Stimulated activated CD4-positive, alpha-beta T cell treated with anti-CD3 and anti-CD28 coated beads, Interleukin-1b, Interleukin-23, amount 100 ng/mL, for 1 hour (primary cell): ENCODE measurements around the gene DLD.
"Not testable (repeated sequence)": the region's sequence is repeated elsewhere in the genome, so short reads cannot be mapped to it uniquely, and the experiment has no call there.

ENCODE experiments used
- DNase-seq, 2 donors: peaks; one replicate each; pipeline ENCODE4 v3.0.0-alpha.2; 2020; ENCODE audit warnings: low read depth in 2 of 2

Gene DLD

GRCh38 chr7:107945332-107945731 lies 54.3 kb downstream of the DLD start:
- DNase-seq = no peak

- DNase-seq = no peak
These were observed 55.5 kb downstream of the DLD start for GRCh38 chr7:107946451-107946850.

GRCh38 chr7:107946881-107947280 lies 55.9 kb downstream of the DLD start:
- DNase-seq = no peak

GRCh38 chr7:107948645-107949442 lies 57.9 kb downstream of the DLD start:
- no peak for DNase-seq

GRCh38 chr7:107949443-107949935 lies 58.5 kb downstream of the DLD start:
- DNase-seq = no peak

- no peak for DNase-seq
These were observed 60.3 kb downstream of the DLD start for GRCh38 chr7:107951172-107951787.

GRCh38 chr7:107951896-107952295 lies 60.9 kb downstream of the DLD start:
- no peak for DNase-seq

GRCh38 chr7:107953265-107953923 lies 62.4 kb downstream of the DLD start:
- no peak for DNase-seq

GRCh38 chr7:107953924-107954303 lies 62.9 kb downstream of the DLD start:
- DNase-seq = no peak

- no peak for DNase-seq
These were observed 64.4 kb downstream of the DLD start for GRCh38 chr7:107955394-107955793.

- DNase-seq = not testable (repeated sequence)
These were observed 66.0 kb downstream of the DLD start for GRCh38 chr7:107956950-107957349.

- no peak for DNase-seq
These were observed 66.5 kb downstream of the DLD start for GRCh38 chr7:107957436-107957835.

GRCh38 chr7:107958764-107959526 lies 68.0 kb downstream of the DLD start:
- DNase-seq = no peak

GRCh38 chr7:107959527-107959898 lies 68.5 kb downstream of the DLD start:
- DNase-seq = no peak

GRCh38 chr7:107960272-107960671 lies 69.3 kb downstream of the DLD start:
- DNase-seq = no peak

- no peak for DNase-seq
These were observed 70.4 kb downstream of the DLD start for GRCh38 chr7:107961405-107961804.

GRCh38 chr7:107962817-107963216 lies 71.8 kb downstream of the DLD start:
- DNase-seq = no peak

- no peak for DNase-seq
These were observed 73.5 kb downstream of the DLD start for GRCh38 chr7:107964510-107964909.

GRCh38 chr7:107966711-107967110 lies 75.7 kb downstream of the DLD start:
- DNase-seq = no peak

- DNase-seq = no peak
These were observed 76.4 kb downstream of the DLD start for GRCh38 chr7:107967420-107967819.

GRCh38 chr7:107968449-107968848 lies 77.5 kb downstream of the DLD start:
- no peak for DNase-seq

- DNase-seq = no peak
These were observed 78.9 kb downstream of the DLD start for GRCh38 chr7:107969856-107970255.
